NB4 (cell line): ENCODE data around the gene GDPGP1.

Source experiments
- CTCF ChIP-seq: IDR thresholded peaks from one replicate; pipeline ENCODE4 v1.5.1; 2012; ENCODE audit warnings: low read depth, low read length
- MYC ChIP-seq: IDR thresholded peaks from 2 replicates; pipeline ENCODE4 v1.6.1; 2011; ENCODE audit warnings: low read depth, low read length
- POLR2A ChIP-seq: IDR thresholded peaks from 2 replicates; pipeline ENCODE4 v1.6.1; 2011; ENCODE audit warnings: mild to moderate bottlenecking; ENCODE audit not compliant: insufficient read length; ENCODE audit errors: extremely low read depth
- TF ChIP-seq, protein P1 (sequence below): IDR thresholded peaks from 2 replicates; pipeline ENCODE4 v1.6.1; 2011; ENCODE audit warnings: low read depth, low read length

- TF ChIP-seq CTCF (no peak), POLR2A (no peak), MYC (no peak)
- TF ChIP-seq, protein P1, sequence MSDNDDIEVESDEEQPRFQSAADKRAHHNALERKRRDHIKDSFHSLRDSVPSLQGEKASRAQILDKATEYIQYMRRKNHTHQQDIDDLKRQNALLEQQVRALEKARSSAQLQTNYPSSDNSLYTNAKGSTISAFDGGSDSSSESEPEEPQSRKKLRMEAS, result no peak
Observed at GRCh38 chr15:90214553-90215196, 19.3 kb upstream of the GDPGP1 start.
